Panc1 (cell line): ENCODE results near the gene SGCE. TPM values are rescaled to one million over a fixed set of nuclear protein-coding genes. Genes with fewer than 3 reads are reported as not detected.

Source experiments
- ATAC-seq: fragments of 200-7000 bp; cut with Tn5 transposase; 2 replicates; pipeline ENCODE4 v1.9.1; 2020; ENCODE audit warnings: mild to moderate bottlenecking, moderate library complexity
- BruUV-seq: library from RNA; stranded (reverse); fragments of 400-500 nt; replicated peaks from 2 replicates; lab custom pipeline; 2021; lab: Mats Ljungman, UMichigan
- CTCF ChIA-PET: fragments of 300-600 bp; sonication (Branson Sonifier 250); formaldehyde crosslinking; loops from one replicate; lab custom pipeline; 2022; ENCODE audit warnings: antibody characterized with exemption; lab: Charles Lee
- POLR2A ChIA-PET: fragments of 300-600 bp; sonication (Branson Sonifier 250); formaldehyde crosslinking; loops from one replicate; lab custom pipeline; 2022; ENCODE audit warnings: antibody characterized with exemption; lab: Charles Lee
- DNase-seq: peaks from one replicate; pipeline ENCODE4 v3.0.0-alpha.2; 2010; ENCODE audit warnings: low read depth, low spot score
- H3K27ac ChIP-seq: 2 replicates; pipeline ENCODE4 v1.5.1; 2011; ENCODE audit warnings: mild to moderate bottlenecking, low read length, inconsistent platforms
- H3K27me3 ChIP-seq: fragments of 200-500 bp; sonication (Bioruptor generic); 2 replicates; pipeline ENCODE4 v1.6.0; 2014; ENCODE audit warnings: low read length, inconsistent platforms; ENCODE audit not compliant: control insufficient read depth, insufficient read depth
- H3K36me3 ChIP-seq: fragments of 200-500 bp; sonication (Bioruptor generic); 2 replicates; pipeline ENCODE4 v1.5.1; 2014; ENCODE audit warnings: inconsistent platforms, mild to moderate bottlenecking, low read length, moderate library complexity; ENCODE audit not compliant: control insufficient read depth, insufficient read depth
- H3K4me1 ChIP-seq: 2 replicates; pipeline ENCODE4 v1.5.1; 2011; ENCODE audit warnings: inconsistent platforms, mild to moderate bottlenecking, low read length, moderate library complexity; ENCODE audit not compliant: control insufficient read depth, insufficient read depth
- H3K4me3 ChIP-seq, 2 experiments: 2 replicates each; pipeline ENCODE4 v1.5.1; 2011 to 2012; ENCODE audit warnings: low read depth in 2 of 2, low read length in 2 of 2, mild to moderate bottlenecking in 2 of 2, inconsistent platforms in 1 of 2, moderate library complexity in 1 of 2
- H3K9me3 ChIP-seq: fragments of 200-500 bp; sonication (Bioruptor generic); 2 replicates; pipeline ENCODE4 v1.5.1; 2014; ENCODE audit warnings: low read depth, mild to moderate bottlenecking, inconsistent platforms, low read length, moderate library complexity; ENCODE audit not compliant: control insufficient read depth, insufficient read depth
- POLR2AphosphoS5 ChIP-seq: IDR thresholded peaks from 2 replicates; pipeline ENCODE4 v1.6.1; 2012; ENCODE audit warnings: mild to moderate bottlenecking, low read depth, low read length, moderate library complexity
- SIN3A ChIP-seq: IDR thresholded peaks from 2 replicates; pipeline ENCODE4 v1.6.1; 2012; ENCODE audit warnings: low read depth, mild to moderate bottlenecking, low read length, moderate library complexity, borderline replicate concordance; ENCODE audit not compliant: insufficient read depth
- TCF7L2 ChIP-seq: IDR thresholded peaks from 2 replicates; pipeline ENCODE4 v1.6.1; 2011; ENCODE audit warnings: mild to moderate bottlenecking, low read depth, low read length, inconsistent platforms
- in situ Hi-C: cut with HindIII; loops from 2 replicates; pipeline ENCODE4 v1.10.0; 2016; ENCODE audit warnings: low sequenced_read_pairs, low pct_unique_long_range_greater_than_20kb
- intact Hi-C: fragments of 100-400 bp; cut with micrococcal nuclease; formaldehyde crosslinking; loops from one replicate; pipeline ENCODE4 v1.10.0; 2022; ENCODE audit not compliant: unreplicated experiment
- total RNA-seq: library from RNA; stranded (reverse); gene quantifications from one replicate; pipeline ENCODE4 v1.2.1, GENCODE V29; 2021; ENCODE audit not compliant: unreplicated experiment
- TF ChIP-seq, protein P1 (sequence below), 2 experiments: IDR thresholded peaks; 2 replicates each; pipeline ENCODE4 v1.6.1; 2011 to 2012; ENCODE audit warnings: low read depth in 2 of 2, control low read depth in 1 of 2, low read length in 1 of 2, mild to moderate bottlenecking in 1 of 2, moderate library complexity in 1 of 2; ENCODE audit not compliant: insufficient read depth in 1 of 2
- TF ChIP-seq, protein P2 (sequence below): fragments of 450-650 bp; IDR thresholded peaks from 2 replicates; pipeline ENCODE4 v1.5.1; 2017; ENCODE audit warnings: mild to moderate bottlenecking

The SGCE gene
- total RNA-seq, 1 experiment from 2014 or later = 32.0 TPM

GRCh38 chr7:94662548-94662947 is 6.6 kb upstream of the SGCE start:
- H3K36me3 ChIP-seq = no peaks in the 10 kb centered on the region
- BruUV-seq = no TSS peak
- H3K4me1 ChIP-seq = no peaks in the 10 kb centered on the region
- H3K27ac ChIP-seq = no peak overlapping the region
- in situ Hi-C loops = no loop called here
- no peak overlapping the region for H3K4me3 ChIP-seq
- ATAC-seq (no peak), DNase-seq (no peak)
- CTCF ChIA-PET = no interaction called here
- TF ChIP-seq TCF7L2 (no peak), SIN3A (no peak)
- TF ChIP-seq, protein P1, sequence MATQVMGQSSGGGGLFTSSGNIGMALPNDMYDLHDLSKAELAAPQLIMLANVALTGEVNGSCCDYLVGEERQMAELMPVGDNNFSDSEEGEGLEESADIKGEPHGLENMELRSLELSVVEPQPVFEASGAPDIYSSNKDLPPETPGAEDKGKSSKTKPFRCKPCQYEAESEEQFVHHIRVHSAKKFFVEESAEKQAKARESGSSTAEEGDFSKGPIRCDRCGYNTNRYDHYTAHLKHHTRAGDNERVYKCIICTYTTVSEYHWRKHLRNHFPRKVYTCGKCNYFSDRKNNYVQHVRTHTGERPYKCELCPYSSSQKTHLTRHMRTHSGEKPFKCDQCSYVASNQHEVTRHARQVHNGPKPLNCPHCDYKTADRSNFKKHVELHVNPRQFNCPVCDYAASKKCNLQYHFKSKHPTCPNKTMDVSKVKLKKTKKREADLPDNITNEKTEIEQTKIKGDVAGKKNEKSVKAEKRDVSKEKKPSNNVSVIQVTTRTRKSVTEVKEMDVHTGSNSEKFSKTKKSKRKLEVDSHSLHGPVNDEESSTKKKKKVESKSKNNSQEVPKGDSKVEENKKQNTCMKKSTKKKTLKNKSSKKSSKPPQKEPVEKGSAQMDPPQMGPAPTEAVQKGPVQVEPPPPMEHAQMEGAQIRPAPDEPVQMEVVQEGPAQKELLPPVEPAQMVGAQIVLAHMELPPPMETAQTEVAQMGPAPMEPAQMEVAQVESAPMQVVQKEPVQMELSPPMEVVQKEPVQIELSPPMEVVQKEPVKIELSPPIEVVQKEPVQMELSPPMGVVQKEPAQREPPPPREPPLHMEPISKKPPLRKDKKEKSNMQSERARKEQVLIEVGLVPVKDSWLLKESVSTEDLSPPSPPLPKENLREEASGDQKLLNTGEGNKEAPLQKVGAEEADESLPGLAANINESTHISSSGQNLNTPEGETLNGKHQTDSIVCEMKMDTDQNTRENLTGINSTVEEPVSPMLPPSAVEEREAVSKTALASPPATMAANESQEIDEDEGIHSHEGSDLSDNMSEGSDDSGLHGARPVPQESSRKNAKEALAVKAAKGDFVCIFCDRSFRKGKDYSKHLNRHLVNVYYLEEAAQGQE (IDR thresholded peaks at IDR 0.05; ENCODE audit: insufficient read depth in 1 of 2, low read depth in 2 of 2, low read length in 1 of 2) = no peak
- TF ChIP-seq, protein P2, sequence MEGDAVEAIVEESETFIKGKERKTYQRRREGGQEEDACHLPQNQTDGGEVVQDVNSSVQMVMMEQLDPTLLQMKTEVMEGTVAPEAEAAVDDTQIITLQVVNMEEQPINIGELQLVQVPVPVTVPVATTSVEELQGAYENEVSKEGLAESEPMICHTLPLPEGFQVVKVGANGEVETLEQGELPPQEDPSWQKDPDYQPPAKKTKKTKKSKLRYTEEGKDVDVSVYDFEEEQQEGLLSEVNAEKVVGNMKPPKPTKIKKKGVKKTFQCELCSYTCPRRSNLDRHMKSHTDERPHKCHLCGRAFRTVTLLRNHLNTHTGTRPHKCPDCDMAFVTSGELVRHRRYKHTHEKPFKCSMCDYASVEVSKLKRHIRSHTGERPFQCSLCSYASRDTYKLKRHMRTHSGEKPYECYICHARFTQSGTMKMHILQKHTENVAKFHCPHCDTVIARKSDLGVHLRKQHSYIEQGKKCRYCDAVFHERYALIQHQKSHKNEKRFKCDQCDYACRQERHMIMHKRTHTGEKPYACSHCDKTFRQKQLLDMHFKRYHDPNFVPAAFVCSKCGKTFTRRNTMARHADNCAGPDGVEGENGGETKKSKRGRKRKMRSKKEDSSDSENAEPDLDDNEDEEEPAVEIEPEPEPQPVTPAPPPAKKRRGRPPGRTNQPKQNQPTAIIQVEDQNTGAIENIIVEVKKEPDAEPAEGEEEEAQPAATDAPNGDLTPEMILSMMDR = no peak
- POLR2A ChIA-PET = no interaction called here
- intact Hi-C loops = no loop called here
- no peaks in the 10 kb centered on the region for H3K9me3 ChIP-seq
- H3K27me3 ChIP-seq = no peaks in the 10 kb centered on the region

DNA sequence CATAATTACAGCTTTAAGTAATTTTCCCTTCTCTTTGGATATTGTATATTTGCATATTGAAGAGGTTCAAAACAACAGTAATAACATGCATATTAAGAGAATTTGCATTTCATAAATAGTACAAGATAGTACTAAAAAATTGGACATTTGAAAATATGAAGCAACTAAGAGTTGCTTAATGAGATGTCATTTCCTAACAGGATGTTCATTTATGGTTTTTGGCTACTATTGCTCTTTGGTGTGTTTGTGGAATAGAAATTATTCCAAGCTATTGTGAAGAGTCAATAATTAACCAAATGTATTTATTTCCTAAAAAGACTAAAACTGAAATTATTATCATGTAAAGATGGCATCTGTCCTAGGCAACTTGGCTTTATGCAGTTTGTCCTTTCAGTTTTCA is 4.1 kb upstream of the SGCE start:
- H3K36me3 ChIP-seq = no peaks in the 10 kb centered on the region
- intact Hi-C loops (no loop called here), in situ Hi-C loops (no loop called here)
- no peaks in the 10 kb centered on the region for H3K9me3 ChIP-seq
- 0 out of 2 replicates have a peak overlapping the region, but pooled peaks have one; percentile 1 for H3K27ac ChIP-seq
- BruUV-seq = no TSS peak
- no peaks in the 10 kb centered on the region for H3K27me3 ChIP-seq
- ChIA-PET CTCF (no interaction called here), POLR2A (no interaction called here)
- no peak for DNase-seq
- TF ChIP-seq, protein P2 = no peak
- TF ChIP-seq POLR2AphosphoS5 (no peak), SIN3A (no peak), TCF7L2 (no peak)
- TF ChIP-seq, protein P1 (IDR thresholded peaks at IDR 0.05; ENCODE audit: insufficient read depth in 1 of 2, low read depth in 2 of 2, low read length in 1 of 2) = no peak
- no peaks in the 10 kb centered on the region for H3K4me1 ChIP-seq
- H3K4me3 ChIP-seq = no peak overlapping the region
- no peak for ATAC-seq
